Left kidney (tissue), 2 donors: ENCODE data around the gene MAPK9. TPM values are rescaled to one million over a fixed set of nuclear protein-coding genes. Genes with fewer than 3 reads are reported as not detected.

Experiments
- DNase-seq: peaks from one replicate; pipeline ENCODE4 v3.0.0-alpha.2; 2013
- polyA plus RNA-seq: library from polyadenylated mRNA; unstranded; fragments of 120-200 nt; gene quantifications from one replicate; pipeline ENCODE4 v1.2.1, GENCODE V29; 2013; ENCODE audit not compliant: insufficient read length

MAPK9 gene
- polyA plus RNA-seq, 1 donor = 44.1 TPM

DNA sequence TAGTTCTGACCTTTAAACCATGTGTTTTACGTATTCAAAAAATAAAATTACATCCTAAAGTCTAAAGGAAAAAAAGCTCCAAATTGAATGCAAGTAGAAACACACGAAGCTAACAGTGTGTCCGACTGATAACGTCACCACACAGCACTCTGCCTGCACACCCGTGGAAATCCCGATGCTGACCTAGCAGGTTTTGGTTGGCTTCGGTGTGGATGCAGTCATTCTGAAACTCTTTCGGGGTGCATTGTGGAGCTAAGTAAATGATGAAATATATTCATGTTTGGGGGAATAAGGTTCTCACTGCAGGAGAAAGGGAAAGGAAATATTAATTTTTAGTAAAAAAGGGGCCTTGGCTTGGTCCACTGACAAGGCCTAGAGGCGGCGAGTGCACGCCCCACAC is 84.9 kb downstream of the MAPK9 start:
- no peak for DNase-seq

DNA sequence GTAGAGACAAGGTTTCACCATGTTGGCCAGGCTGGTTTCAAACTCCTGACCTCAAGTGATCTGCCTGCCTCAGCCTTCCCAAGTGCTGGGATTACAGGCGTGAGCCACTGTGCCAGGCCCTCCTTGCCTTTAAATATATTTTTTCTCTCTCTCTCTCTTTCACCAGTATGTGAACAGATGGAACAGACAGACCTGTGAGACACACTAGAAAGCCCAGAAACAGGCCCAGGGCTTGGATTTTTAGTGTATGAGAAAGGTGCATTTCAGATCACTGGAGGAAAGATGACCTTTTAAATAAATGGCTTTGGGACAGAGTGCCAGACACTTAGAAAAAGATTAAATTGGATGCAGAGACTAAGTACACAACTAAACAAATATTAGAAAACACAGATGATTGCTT is 86.0 kb downstream of the MAPK9 start:
- no peak for DNase-seq

DNA sequence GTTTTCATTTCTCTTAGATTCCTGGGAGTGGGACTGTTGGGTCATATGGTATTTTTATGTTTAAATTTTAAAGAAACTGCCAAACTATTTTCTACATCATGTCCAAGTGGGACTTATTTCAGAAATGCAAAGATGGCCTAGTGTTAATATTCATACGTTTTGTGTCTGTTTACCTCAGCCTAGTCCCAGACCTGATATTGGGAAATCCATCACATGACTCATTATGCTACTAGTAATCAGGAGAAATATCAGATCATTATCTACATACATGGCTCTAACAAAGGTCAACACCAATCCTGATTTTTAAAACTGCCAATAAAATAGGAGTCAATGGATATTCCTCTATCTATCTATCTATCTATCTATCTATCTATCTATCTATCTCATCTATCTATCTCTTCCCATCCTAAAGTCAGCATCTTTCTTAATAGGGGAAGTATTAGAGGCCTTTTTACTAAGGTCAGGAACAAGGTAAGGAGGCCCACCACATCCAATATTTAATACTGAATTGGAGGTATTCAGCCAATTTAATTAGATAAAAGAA is 87.5 kb downstream of the MAPK9 start:
- no peak for DNase-seq

- DNase-seq = no peak
These were observed 88.8 kb downstream of the MAPK9 start for GRCh38 chr5:180202939-180203573.

DNA sequence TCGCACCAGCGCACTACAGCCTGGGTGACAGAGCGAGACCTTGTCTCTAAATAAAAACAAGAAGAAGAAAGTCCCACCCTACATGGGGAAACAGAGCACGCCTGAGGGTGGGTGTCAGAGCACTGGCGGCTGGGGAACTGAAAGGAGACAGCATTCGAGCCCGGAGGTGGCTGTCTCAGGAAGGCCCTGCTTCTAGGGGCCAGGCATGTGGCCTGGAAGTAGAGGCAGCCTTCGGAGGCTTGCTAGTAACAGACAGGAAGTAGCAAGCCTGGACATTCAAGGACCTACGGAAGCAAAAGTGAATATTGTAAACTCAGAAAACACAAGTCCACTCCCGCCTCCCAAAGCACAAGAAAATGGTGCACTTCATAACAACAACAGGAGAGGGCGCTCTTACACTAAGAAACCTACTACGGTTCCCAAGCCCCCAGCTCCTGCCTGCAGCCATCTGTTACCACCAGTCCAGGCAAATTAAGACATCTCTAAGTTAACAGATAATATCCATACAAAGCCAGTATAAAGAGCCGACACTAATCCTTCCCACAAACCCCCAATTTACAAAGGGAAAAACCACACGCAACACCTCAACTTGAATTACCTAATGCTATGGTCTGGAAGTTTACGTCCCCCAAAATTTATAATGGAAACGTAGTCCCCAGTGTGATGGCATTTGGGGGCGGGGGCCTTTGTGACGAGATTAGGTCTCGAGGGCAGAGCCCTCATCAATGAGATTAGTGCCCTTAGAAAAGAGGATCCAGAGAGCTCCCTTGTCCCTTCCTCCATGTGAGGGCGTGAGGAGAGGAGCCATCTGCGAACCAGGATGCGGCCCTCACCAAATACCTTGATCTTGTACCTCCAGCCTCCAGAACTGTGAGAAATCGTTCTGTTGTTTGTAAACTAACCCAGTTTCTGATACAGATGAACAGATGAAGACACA is 90.6 kb downstream of the MAPK9 start:
- no peak for DNase-seq

DNA sequence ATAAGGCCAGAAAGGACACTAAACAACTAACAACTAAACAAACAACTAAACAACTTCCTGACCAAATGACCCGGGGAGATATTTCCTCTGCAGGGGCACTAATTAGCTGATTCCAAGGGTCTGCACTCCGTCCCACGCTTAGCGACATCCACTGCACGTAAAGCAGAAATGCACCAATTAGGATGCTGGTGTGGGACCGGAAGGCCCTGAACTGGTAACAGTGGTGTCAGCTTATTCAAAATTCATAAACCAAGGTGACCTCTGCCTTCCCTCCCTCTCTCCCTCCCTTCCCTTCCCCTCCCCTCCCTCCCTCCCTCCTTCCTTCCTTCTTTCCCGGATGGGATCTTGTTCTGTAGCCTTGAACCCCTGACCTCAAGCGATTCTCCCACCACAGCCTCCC is 92.5 kb downstream of the MAPK9 start:
- DNase-seq = no peak

DNA sequence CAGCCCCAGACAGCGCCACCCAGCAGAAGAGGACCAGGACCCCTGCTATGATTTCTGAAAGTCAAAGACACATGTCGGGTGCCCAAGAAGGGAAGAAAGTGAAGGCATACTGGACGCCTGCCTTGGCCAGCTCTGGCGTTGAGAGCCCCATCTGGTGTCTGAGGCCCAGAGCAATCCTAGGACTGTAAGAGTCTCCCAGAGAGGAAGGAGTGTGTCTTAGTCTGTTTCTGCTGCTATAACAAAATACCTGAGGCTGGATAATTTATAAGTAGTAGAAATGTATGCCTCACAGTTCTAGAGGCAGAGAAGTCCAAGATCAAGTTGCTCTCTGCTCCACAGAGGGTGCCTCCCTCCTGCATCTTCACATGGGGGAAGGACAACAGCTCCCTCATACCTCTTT is 93.7 kb downstream of the MAPK9 start:
- DNase-seq = no peak

- no peak for DNase-seq
These were observed 94.7 kb downstream of the MAPK9 start for GRCh38 chr5:180197016-180197702.

GRCh38 chr5:180194410-180195345 is 97.2 kb downstream of the MAPK9 start:
- no peak for DNase-seq

DNA sequence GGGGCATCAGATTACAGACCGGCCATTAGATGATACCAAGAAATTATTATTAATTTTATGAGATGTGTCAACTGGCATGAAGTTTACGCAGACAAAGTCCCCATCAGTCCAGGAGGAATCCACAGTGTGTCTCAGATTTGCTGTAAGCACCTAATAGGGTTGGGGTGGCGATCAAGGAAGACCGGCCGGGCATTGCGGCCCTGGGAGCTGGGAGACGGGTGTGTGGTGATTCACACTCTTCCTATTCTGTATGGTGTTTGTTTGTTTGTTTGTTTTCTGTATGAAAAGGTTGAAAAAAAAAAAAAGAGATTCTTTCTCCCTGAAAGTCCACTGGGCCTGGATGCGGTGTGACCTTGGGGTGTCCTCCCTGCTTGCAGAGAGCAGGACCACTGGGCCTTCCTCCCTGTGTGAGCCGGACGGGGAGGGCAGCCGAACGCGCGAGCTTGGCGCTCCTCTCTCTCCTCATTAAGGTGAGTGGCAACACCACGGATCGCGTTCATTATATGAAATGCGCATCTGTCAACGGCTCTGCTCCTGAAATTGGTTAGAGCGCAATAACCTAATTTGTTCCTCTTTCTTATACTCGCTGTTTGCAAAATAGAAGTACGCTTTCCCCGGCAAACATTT is 98.0 kb downstream of the MAPK9 start:
- DNase-seq = no peak

DNA sequence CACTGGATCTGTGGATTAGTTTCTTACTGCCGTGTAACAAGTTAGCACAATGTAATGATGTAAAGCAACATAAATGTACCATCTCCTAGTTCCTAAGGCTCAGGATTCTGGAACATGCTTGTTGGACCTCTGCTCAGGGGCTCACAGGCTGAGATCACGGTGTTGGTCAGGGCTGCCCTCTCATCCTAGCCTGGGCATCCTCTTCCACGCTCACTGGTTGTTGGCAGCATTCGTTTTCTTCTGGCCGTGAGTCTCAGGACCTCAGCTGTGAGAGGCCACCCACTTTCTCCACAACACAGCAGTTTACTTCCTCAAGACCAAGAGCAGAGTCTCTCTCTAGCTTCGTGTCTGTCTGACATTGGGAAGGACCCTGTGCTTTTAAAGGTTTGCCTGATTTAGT is 100.2 kb downstream of the MAPK9 start:
- DNase-seq = no peak

DNA sequence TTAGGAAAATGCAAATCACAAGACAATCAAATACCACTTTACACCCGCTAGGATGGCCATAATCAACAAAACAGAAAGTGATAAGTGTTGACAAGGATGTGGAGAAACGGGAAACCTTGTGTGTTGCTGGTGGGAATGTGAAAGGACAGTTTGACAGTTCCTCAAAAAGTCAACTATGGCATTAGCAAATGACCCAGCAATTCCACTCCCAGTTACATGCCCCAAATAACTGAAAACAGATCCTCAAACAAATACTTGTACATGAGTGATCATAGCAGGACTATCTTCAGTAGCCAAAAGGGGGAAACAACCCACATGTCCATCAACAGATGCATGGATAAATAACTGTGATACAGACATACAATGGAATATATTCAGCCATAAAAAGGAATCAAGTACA is 104.1 kb downstream of the MAPK9 start:
- DNase-seq = no peak

Other genes starting within 250 kb of the MAPK9 start
- 69.9 TPM for gene RNF130, start 220.3 kb downstream of the MAPK9 start, polyA plus RNA-seq
- gene RASGEF1C, start 82.9 kb downstream of the MAPK9 start, polyA plus RNA-seq = 0.27 TPM
- 5.1 TPM for gene GFPT2, start 61.3 kb upstream of the MAPK9 start, polyA plus RNA-seq
- 74.4 TPM for gene CNOT6, start 202.3 kb upstream of the MAPK9 start, polyA plus RNA-seq